OCI-LY1 (cell line): ENCODE results near the gene ALX4.

Experiments used
- H2AFZ ChIP-seq: fragments of 200-600 bp; sonication (generic), shearing (Covaris generic); 2 replicates; pipeline ENCODE4 v1.6.0; 2014; ENCODE audit warnings: antibody characterized with exemption, mild to moderate bottlenecking, low read length
- H3F3A ChIP-seq: fragments of 200-600 bp; sonication (generic), shearing (Covaris generic); 2 replicates; pipeline ENCODE4 v1.6.0; 2014; ENCODE audit warnings: mild to moderate bottlenecking, antibody characterized with exemption, low read length, moderate library complexity; ENCODE audit not compliant: insufficient read depth
- H3K27ac ChIP-seq: fragments of 200-600 bp; sonication (generic); 2 replicates; pipeline ENCODE4 v1.5.1; 2014; ENCODE audit warnings: low read length, mixed run types, mild to moderate bottlenecking, low read depth; ENCODE audit not compliant: poor library complexity, severe bottlenecking
- H3K27me3 ChIP-seq: fragments of 200-600 bp; sonication (generic); 2 replicates; pipeline ENCODE4 v1.6.0; 2014; ENCODE audit warnings: antibody characterized with exemption, mild to moderate bottlenecking, low read length, moderate library complexity; ENCODE audit not compliant: insufficient read depth
- H3K36me3 ChIP-seq: fragments of 200-600 bp; sonication (generic); 2 replicates; pipeline ENCODE4 v1.6.1; 2014; ENCODE audit warnings: mild to moderate bottlenecking, antibody characterized with exemption, low read length, moderate library complexity, mixed read lengths; ENCODE audit not compliant: insufficient read depth
- H3K4me1 ChIP-seq: fragments of 200-600 bp; sonication (generic); 2 replicates; pipeline ENCODE4 v1.5.1; 2014; ENCODE audit warnings: mild to moderate bottlenecking, low read length, moderate library complexity; ENCODE audit not compliant: insufficient read depth, severe bottlenecking
- H3K4me2 ChIP-seq: fragments of 200-600 bp; sonication (generic), shearing (Covaris generic); 2 replicates; pipeline ENCODE4 v1.6.1; 2014; ENCODE audit warnings: low read length
- H3K4me3 ChIP-seq: fragments of 200-600 bp; sonication (generic); 2 replicates; pipeline ENCODE4 v1.5.1; 2014; ENCODE audit warnings: low read length, low read depth, mild to moderate bottlenecking, mixed read lengths; ENCODE audit not compliant: poor library complexity, severe bottlenecking
- H3K79me2 ChIP-seq: fragments of 200-600 bp; shearing (Covaris generic); 2 replicates; pipeline ENCODE4 v1.6.1; 2016; ENCODE audit warnings: mixed run types, low read length, mixed read lengths; ENCODE audit not compliant: insufficient read depth
- H3K9ac ChIP-seq: fragments of 200-600 bp; sonication (generic), shearing (Covaris generic); 2 replicates; pipeline ENCODE4 v1.6.1; 2014; ENCODE audit warnings: mild to moderate bottlenecking, low read length, mixed read lengths
- H3K9me2 ChIP-seq: fragments of 200-600 bp; sonication (generic), shearing (Covaris generic); 2 replicates; pipeline ENCODE4 v1.6.1; 2014; ENCODE audit warnings: low read depth, mild to moderate bottlenecking, low read length, mixed read lengths
- H3K9me3 ChIP-seq: fragments of 200-600 bp; shearing (Covaris generic); 2 replicates; pipeline ENCODE4 v1.6.1; 2014; ENCODE audit warnings: low read length, mixed read lengths
- H4K20me1 ChIP-seq: fragments of 200-600 bp; sonication (generic), shearing (Covaris generic); 2 replicates; pipeline ENCODE4 v1.6.0; 2016; ENCODE audit warnings: mild to moderate bottlenecking, low read length; ENCODE audit not compliant: insufficient read depth
- CTCF ChIP-seq: fragments of 200-600 bp; sonication (generic), shearing (Covaris generic); IDR thresholded peaks from 2 replicates; pipeline ENCODE4 v1.5.1; 2017; ENCODE audit warnings: mild to moderate bottlenecking, antibody characterized with exemption, low read length, moderate library complexity, mixed read lengths
- EZH2 ChIP-seq: fragments of 200-600 bp; sonication (generic), shearing (Covaris generic); IDR thresholded peaks from 2 replicates; pipeline ENCODE4 v1.8.0; 2017; ENCODE audit warnings: borderline replicate concordance, mixed run types, mild to moderate bottlenecking, antibody characterized with exemption, low read length, moderate library complexity, mixed read lengths

Gene ALX4

GRCh38 chr11:44357711-44358110 lies 47.8 kb upstream of the ALX4 start:
- Histone ChIP-seq H2AFZ (no peak overlapping the region), H3K9ac (no peak overlapping the region), H3K27me3 (0 out of 2 replicates have a peak, but pooled peaks cover 3% of the 10 kb centered on the region), H3K27ac (no peak overlapping the region), H3F3A (no peaks in the 10 kb centered on the region), H3K4me3 (no peak overlapping the region), H3K79me2 (no peaks in the 10 kb centered on the region), H3K4me2 (no peak overlapping the region), H3K36me3 (no peaks in the 10 kb centered on the region), H3K9me2 (no peaks in the 10 kb centered on the region), H4K20me1 (no peaks in the 10 kb centered on the region), H3K4me1 (no peaks in the 10 kb centered on the region), H3K9me3 (no peaks in the 10 kb centered on the region)
- TF ChIP-seq EZH2 = no peak

GRCh38 chr11:44356351-44356750 lies 46.4 kb upstream of the ALX4 start:
- H3K36me3 ChIP-seq = no peaks in the 10 kb centered on the region
- H3F3A ChIP-seq = no peaks in the 10 kb centered on the region
- H3K27me3 ChIP-seq = 0 out of 2 replicates have a peak, but pooled peaks cover 3% of the 10 kb centered on the region
- H3K79me2 ChIP-seq = no peaks in the 10 kb centered on the region
- no peaks in the 10 kb centered on the region for H3K4me1 ChIP-seq
- H2AFZ ChIP-seq = no peak overlapping the region
- H3K9ac ChIP-seq = no peak overlapping the region
- no peak overlapping the region for H3K27ac ChIP-seq
- H3K9me3 ChIP-seq = no peaks in the 10 kb centered on the region
- H3K4me3 ChIP-seq = no peak overlapping the region
- H4K20me1 ChIP-seq = no peaks in the 10 kb centered on the region
- no peak for TF ChIP-seq EZH2
- no peak for TF ChIP-seq CTCF
- no peak overlapping the region for H3K4me2 ChIP-seq
- no peaks in the 10 kb centered on the region for H3K9me2 ChIP-seq

- Histone ChIP-seq H3K36me3 (no peaks in the 10 kb centered on the region), H2AFZ (no peak overlapping the region), H3K27ac (no peak overlapping the region), H3K9me2 (no peaks in the 10 kb centered on the region), H3K9ac (no peak overlapping the region), H3K4me2 (no peak overlapping the region), H3K79me2 (no peaks in the 10 kb centered on the region), H4K20me1 (no peaks in the 10 kb centered on the region), H3K9me3 (no peaks in the 10 kb centered on the region), H3F3A (no peaks in the 10 kb centered on the region), H3K4me3 (no peak overlapping the region), H3K4me1 (no peaks in the 10 kb centered on the region), H3K27me3 (no peaks in the 10 kb centered on the region)
- TF ChIP-seq EZH2 = no peak
- TF ChIP-seq CTCF = peak; percentile 26; the same call in 1 of the 2 replicates
These were observed 42.1 kb upstream of the ALX4 start for GRCh38 chr11:44351898-44352498.
